NCI-H748 (cell line): ENCODE data around the gene MYLK3.

Experiments
- DNase-seq: peaks from one replicate; lab custom pipeline; 2025; ENCODE audit not compliant: unreplicated experiment; lab: John Stamatoyannopoulos, UW

MYLK3 gene

GRCh38 chr16:46759309-46759708 lies 11.2 kb upstream of the MYLK3 start:
- DNase-seq, result no peak

GRCh38 chr16:46757339-46758050 lies 9.4 kb upstream of the MYLK3 start:
- DNase-seq, result peak; percentile 37

GRCh38 chr16:46756772-46757171 lies 8.6 kb upstream of the MYLK3 start:
- no peak for DNase-seq

- DNase-seq, result no peak
Measured at GRCh38 chr16:46753015-46753414, 4.9 kb upstream of the MYLK3 start.

GRCh38 chr16:46751381-46751780 lies 3.2 kb upstream of the MYLK3 start:
- no peak for DNase-seq

- DNase-seq, result peak; percentile 5
Measured at GRCh38 chr16:46748775-46749705, 896 bp upstream of the MYLK3 start.

GRCh38 chr16:46746821-46747776 lies 1.0 kb downstream of the MYLK3 start:
- DNase-seq, result peak; percentile 14

- DNase-seq, result peak; percentile 44
Measured at GRCh38 chr16:46745617-46746016, 2.5 kb downstream of the MYLK3 start.

GRCh38 chr16:46743232-46743719 lies 4.9 kb downstream of the MYLK3 start:
- DNase-seq, result no peak

GRCh38 chr16:46739934-46740333 lies 8.2 kb downstream of the MYLK3 start:
- no peak for DNase-seq

GRCh38 chr16:46737621-46738214 lies 10.4 kb downstream of the MYLK3 start:
- DNase-seq, result no peak

GRCh38 chr16:46736695-46737094 lies 11.4 kb downstream of the MYLK3 start:
- no peak for DNase-seq

- DNase-seq, result no peak
Measured at GRCh38 chr16:46733319-46733830, 14.8 kb downstream of the MYLK3 start.

- DNase-seq, result no peak
Measured at GRCh38 chr16:46732561-46732960, 15.6 kb downstream of the MYLK3 start.

GRCh38 chr16:46731691-46732555 lies 16.2 kb downstream of the MYLK3 start:
- DNase-seq, result no peak

GRCh38 chr16:46730801-46731690 lies 17.1 kb downstream of the MYLK3 start:
- no peak for DNase-seq

GRCh38 chr16:46730126-46730525 lies 18.0 kb downstream of the MYLK3 start:
- DNase-seq, result no peak

GRCh38 chr16:46729326-46729995 lies 18.7 kb downstream of the MYLK3 start:
- no peak for DNase-seq
